HepG2 (cell line): ENCODE data around the gene PDE1C. TPM values are rescaled to one million over a fixed set of nuclear protein-coding genes. Genes with fewer than 3 reads are reported as not detected.
A peak's percentile ranks its signal among the peaks of the same experiment; 100 is the strongest.

Experiments
- ATAC-seq: fragments of 200-7000 bp; cut with Tn5 transposase; 3 replicates; pipeline ENCODE4 v1.9.1; 2020; ENCODE audit warnings: mild to moderate bottlenecking, moderate library complexity
- BruUV-seq: library from RNA; stranded (reverse); fragments of 400-500 nt; replicated peaks from 2 replicates; lab custom pipeline; 2021; lab: Mats Ljungman, UMichigan
- CTCF ChIA-PET: fragments of 300-600 bp; formaldehyde crosslinking; extraction: SDS; loops from one replicate; lab custom pipeline; 2021; ENCODE audit warnings: low total read pairs, inconsistent platforms, low intra/inter-chr PET ratio; lab: Yijun Ruan, JAX
- POLR2A ChIA-PET: fragments of 350-600 bp; sonication (Branson Sonifier 250); formaldehyde crosslinking; loops from one replicate; lab custom pipeline; 2020; ENCODE audit warnings: antibody characterized with exemption, inconsistent platforms; lab: Yijun Ruan, JAX
- DNase-seq: peaks from one replicate; pipeline ENCODE4 v3.0.0-alpha.2; 2015; ENCODE audit warnings: low spot score
- FAIRE-seq: peaks from 3 replicates; lab custom pipeline; 2011; peaks lifted over from hg19 to GRCh38; lab: Jason Lieb, UNC
- H2AFZ ChIP-seq: one replicate; pipeline ENCODE4 v1.6.1; 2011; ENCODE audit warnings: low read length, inconsistent platforms
- H3K27ac ChIP-seq: fragments of 300-600 bp; 3 replicates; pipeline ENCODE4 v1.8.0; 2011; ENCODE audit warnings: mixed run types, mild to moderate bottlenecking, mixed read lengths, low read length, inconsistent platforms; ENCODE audit not compliant: insufficient read depth; ENCODE audit errors: extremely low read length
- H3K27me3 ChIP-seq, 2 experiments: fragments of 200-600 bp in 1 of 2; 2 replicates in 1 of 2; 3 replicates in 1 of 2; pipeline versions ENCODE4 v1.6.0 to v1.8.0; 2011; ENCODE audit warnings: low read length in 2 of 2, mild to moderate bottlenecking in 2 of 2, moderate library complexity in 2 of 2, inconsistent platforms in 1 of 2; ENCODE audit not compliant: insufficient read depth in 2 of 2, control insufficient read depth in 1 of 2
- H3K36me3 ChIP-seq, 2 experiments: fragments of 200-600 bp in 1 of 2; replicated peaks in 1 of 2; 2 replicates in 1 of 2; 3 replicates in 1 of 2; pipeline versions ENCODE4 v1.5.1 to v1.8.0; 2011; ENCODE audit warnings: low read length in 2 of 2, inconsistent platforms in 1 of 2; ENCODE audit not compliant: insufficient read depth in 2 of 2, control insufficient read depth in 1 of 2
- H3K4me1 ChIP-seq: 2 replicates; pipeline ENCODE4 v1.5.1; 2012; ENCODE audit warnings: low read length, inconsistent platforms; ENCODE audit not compliant: insufficient read depth
- H3K4me2 ChIP-seq: 2 replicates; pipeline ENCODE4 v1.6.0; 2011; ENCODE audit warnings: low read depth, low read length, inconsistent platforms
- H3K4me3 ChIP-seq, 3 experiments: fragments of 200-600 bp in 1 of 3; sonication (generic), shearing (Covaris generic) in 1 of 3; replicated peaks in 1 of 3; 2 replicates each; pipeline ENCODE4 v1.5.1; 2011 to 2016; ENCODE audit warnings: low read length in 3 of 3, inconsistent platforms in 2 of 3, low read depth in 2 of 3, mild to moderate bottlenecking in 2 of 3, control low read depth in 1 of 3, mixed read lengths in 1 of 3; ENCODE audit not compliant: insufficient read depth in 1 of 3
- H3K79me2 ChIP-seq: one replicate; pipeline ENCODE4 v1.6.1; 2011; ENCODE audit warnings: low read length, inconsistent platforms; ENCODE audit not compliant: insufficient read depth
- H3K9ac ChIP-seq: 2 replicates; pipeline ENCODE4 v1.6.0; 2011; ENCODE audit warnings: mild to moderate bottlenecking, low read depth, low read length, inconsistent platforms; ENCODE audit not compliant: insufficient read depth
- H3K9me3 ChIP-seq: 2 replicates; pipeline ENCODE4 v1.5.1; 2012; ENCODE audit warnings: mild to moderate bottlenecking, low read length
- H4K20me1 ChIP-seq: 2 replicates; pipeline ENCODE4 v1.6.0; 2011; ENCODE audit warnings: inconsistent platforms, mild to moderate bottlenecking, low read length, moderate library complexity; ENCODE audit not compliant: insufficient read depth
- CEBPB ChIP-seq: IDR thresholded peaks from 2 replicates; pipeline ENCODE4 v1.6.1; 2011; ENCODE audit warnings: low read depth, low read length, improper control_type of control experiment, borderline replicate concordance
- MEIS1 ChIP-seq: sonication (generic); formaldehyde crosslinking; IDR thresholded peaks from 2 replicates; pipeline ENCODE4 v1.9.0; 2021; ENCODE audit warnings: mild to moderate bottlenecking, missing genetic modification reagents, moderate library complexity, borderline replicate concordance
- MZF1 ChIP-seq: sonication (generic); formaldehyde crosslinking; IDR thresholded peaks from 2 replicates; pipeline ENCODE4 v1.8.1; 2023; ENCODE audit warnings: mild to moderate bottlenecking, missing genetic modification reagents, borderline replicate concordance
- NAIF1 ChIP-seq: sonication (generic); formaldehyde crosslinking; IDR thresholded peaks from 2 replicates; pipeline ENCODE4 v1.5.0; 2020; ENCODE audit warnings: mild to moderate bottlenecking, missing genetic modification reagents, borderline replicate concordance
- NR1H2 ChIP-seq: sonication (generic); formaldehyde crosslinking; IDR thresholded peaks from 2 replicates; pipeline ENCODE4 v1.8.1; 2022; ENCODE audit warnings: low read depth, missing genetic modification reagents, borderline replicate concordance
- PHF8 ChIP-seq: sonication (generic); formaldehyde crosslinking; IDR thresholded peaks from 2 replicates; pipeline ENCODE4 v1.5.0; 2020; ENCODE audit warnings: missing genetic modification reagents
- SIN3A ChIP-seq: IDR thresholded peaks from 2 replicates; pipeline ENCODE4 v1.6.1; 2011; ENCODE audit warnings: low read depth, mild to moderate bottlenecking, control low read depth, low read length, borderline replicate concordance
- SPEN ChIP-seq: sonication (generic); formaldehyde crosslinking; IDR thresholded peaks from 2 replicates; pipeline ENCODE4 v1.5.1; 2020; ENCODE audit warnings: low read depth, mild to moderate bottlenecking, missing genetic modification reagents
- TBX3 ChIP-seq: fragments of 450-650 bp; IDR thresholded peaks from 2 replicates; pipeline ENCODE4 v1.6.1; 2017; ENCODE audit warnings: antibody characterized with exemption, mild to moderate bottlenecking, inconsistent platforms, borderline replicate concordance
- ZNF207 ChIP-seq: fragments of 450-650 bp; IDR thresholded peaks from 2 replicates; pipeline ENCODE4 v1.6.1; 2016; ENCODE audit warnings: antibody characterized with exemption, borderline replicate concordance
- ZNF260 ChIP-seq: sonication (generic); formaldehyde crosslinking; IDR thresholded peaks from 2 replicates; pipeline ENCODE4 v1.4.0; 2020; ENCODE audit warnings: missing genetic modification reagents, low read depth, mild to moderate bottlenecking, borderline replicate concordance
- ZNF329 ChIP-seq: sonication (generic); formaldehyde crosslinking; IDR thresholded peaks from 2 replicates; pipeline ENCODE4 v1.9.0; 2021; ENCODE audit warnings: low read depth, mild to moderate bottlenecking, missing genetic modification reagents
- ZNF615 ChIP-seq: sonication (generic); formaldehyde crosslinking; IDR thresholded peaks from 2 replicates; pipeline ENCODE4 v1.5.0; 2020; ENCODE audit warnings: mild to moderate bottlenecking, missing genetic modification reagents, borderline replicate concordance
- WGBS: methylation state at CpG from one replicate; pipeline ENCODE4 v1.1.6; 2017; ENCODE audit warnings: low lambda C conversion rate; 5-methylcytosine and 5-hydroxymethylcytosine counted together
- in situ Hi-C: cut with HindIII; loops from 2 replicates; pipeline ENCODE4 v1.10.0; 2017; ENCODE audit warnings: low pct_unique_long_range_greater_than_20kb; ENCODE audit not compliant: extremely low pct_ligation_motif_present
- intact Hi-C: fragments of 100-400 bp; cut with micrococcal nuclease; formaldehyde crosslinking; loops from one replicate; pipeline ENCODE4 v1.10.0; 2022; ENCODE audit not compliant: unreplicated experiment
- polyA plus RNA-seq, 8 experiments: library from polyadenylated mRNA; depleted of rRNA in 3 of 8; stranded (reverse) in 7 of 8; unstranded in 1 of 8; fragments of >200 nt; fragmentation: Illumina TruSeq in 4 of 8; extraction: Trizol in 4 of 8; gene quantifications; 2 replicates each; pipeline versions ENCODE4 v1.2.1 to v1.2.3, GENCODE V29; 2011 to 2016; ENCODE audit warnings: low read depth in 4 of 8, missing spikeins in 1 of 8, mixed read lengths in 1 of 8; ENCODE audit not compliant: insufficient read depth in 1 of 8
- total RNA-seq, 5 experiments: library from RNA; depleted of rRNA; stranded (reverse); fragments of >200 nt; fragmentation: Illumina TruSeq; extraction: Trizol; gene quantifications; 2 replicates each; pipeline ENCODE4 v1.2.3, GENCODE V29; 2016; ENCODE audit warnings: low read depth in 1 of 5
- TF ChIP-seq, protein P1 (sequence below): sonication (generic); formaldehyde crosslinking; IDR thresholded peaks from 2 replicates; pipeline ENCODE4 v1.5.1; 2020; ENCODE audit warnings: missing genetic modification reagents, mild to moderate bottlenecking, borderline replicate concordance

PDE1C gene
- total and polyA plus RNA-seq, 2 of the 13 experiments (the other 11 are each of a cell fraction or from before 2014, with no cell fraction given), result not detected

DNA sequence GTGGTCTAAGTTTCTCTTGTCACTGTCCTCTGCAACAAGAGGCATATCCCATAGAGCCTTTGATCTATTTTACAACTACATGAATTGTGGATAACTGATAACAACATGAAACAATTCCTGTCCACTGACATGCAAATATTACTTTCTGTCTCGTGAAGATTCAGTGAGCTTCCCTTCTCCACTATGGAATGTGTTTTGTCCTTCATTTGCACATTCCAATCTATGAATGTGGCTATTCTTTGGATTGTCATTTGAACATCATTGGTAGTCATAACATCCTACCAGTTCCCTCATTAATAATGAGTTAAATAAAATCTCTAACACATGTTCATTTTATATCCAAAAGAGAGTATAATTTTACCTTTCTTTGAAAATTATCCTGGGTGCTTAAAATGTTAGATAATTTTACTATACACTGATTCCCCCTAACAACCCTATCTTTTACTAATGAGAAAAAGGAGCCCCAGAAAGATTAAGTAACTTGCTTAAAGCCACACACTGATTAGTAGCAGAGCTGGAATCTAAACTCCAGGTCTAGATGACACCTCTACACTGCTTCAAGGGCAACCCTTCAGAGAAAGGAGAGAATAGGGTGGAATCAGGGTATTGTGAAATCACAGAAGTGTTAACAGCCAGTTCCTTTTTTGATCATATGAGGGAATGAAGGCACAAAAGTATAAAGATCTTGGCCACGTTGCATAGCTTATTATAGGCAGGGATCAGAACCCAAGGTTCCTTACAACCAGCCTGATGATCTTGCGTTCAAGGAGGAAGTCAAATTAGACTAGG lies 39.1 kb downstream of the PDE1C start:
- CTCF ChIA-PET, result no interaction called here
- H2AFZ ChIP-seq, result no peak overlapping the region
- DNase-seq (no peak), FAIRE-seq (no peak), ATAC-seq (no peak)
- BruUV-seq, result no TSS peak
- H3K9me3 ChIP-seq, result no peaks in the 10 kb centered on the region
- H3K9ac ChIP-seq, result no peak overlapping the region
- WGBS, result 7% methylated on average over 3 of the region's 3 CpGs
- H3K27ac ChIP-seq, result no peak overlapping the region
- POLR2A ChIA-PET, result no interaction called here
- no peaks in the 10 kb centered on the region for H3K27me3 ChIP-seq
- intact Hi-C loops (no loop called here), in situ Hi-C loops (no loop called here)
- H4K20me1 ChIP-seq, result no peaks in the 10 kb centered on the region
- peak; percentile 51; the same call in 1 of the 2 replicates for TF ChIP-seq CEBPB
- TF ChIP-seq NAIF1 (CRISPR knock-in tag), result no peak
- no peaks in the 10 kb centered on the region for H3K36me3 ChIP-seq
- no peaks in the 10 kb centered on the region for H3K4me1 ChIP-seq
- H3K4me2 ChIP-seq, result no peak overlapping the region
- no peaks in the 10 kb centered on the region for H3K79me2 ChIP-seq
- no peak overlapping the region for H3K4me3 ChIP-seq

- WGBS, result 36% methylated on average over 5 of the region's 5 CpGs
- ATAC-seq (no peak), DNase-seq (no peak), FAIRE-seq (no peak)
- Histone ChIP-seq H3K36me3 (no peaks in the 10 kb centered on the region), H3K79me2 (no peaks in the 10 kb centered on the region), H3K4me2 (no peak overlapping the region), H2AFZ (no peak overlapping the region), H3K27me3 (no peaks in the 10 kb centered on the region), H3K9me3 (no peaks in the 10 kb centered on the region), H4K20me1 (no peaks in the 10 kb centered on the region), H3K4me3 (no peak overlapping the region), H3K9ac (no peak overlapping the region), H3K27ac (no peak overlapping the region), H3K4me1 (no peaks in the 10 kb centered on the region)
- intact Hi-C loops (no loop called here), in situ Hi-C loops (no loop called here)
- no TSS peak for BruUV-seq
- ChIA-PET CTCF (no interaction called here), POLR2A (no interaction called here)
- TF ChIP-seq SPEN (CRISPR knock-in tag) (no peak), TBX3 (no peak), MEIS1 (no peak), ZNF615 (CRISPR knock-in tag) (no peak), SIN3A (no peak), ZNF207 (no peak), ZNF329 (CRISPR knock-in tag) (no peak), MZF1 (CRISPR knock-in tag) (no peak), NR1H2 (CRISPR knock-in tag) (no peak), PHF8 (no peak), ZNF260 (CRISPR knock-in tag) (no peak)
- TF ChIP-seq, protein P1, sequence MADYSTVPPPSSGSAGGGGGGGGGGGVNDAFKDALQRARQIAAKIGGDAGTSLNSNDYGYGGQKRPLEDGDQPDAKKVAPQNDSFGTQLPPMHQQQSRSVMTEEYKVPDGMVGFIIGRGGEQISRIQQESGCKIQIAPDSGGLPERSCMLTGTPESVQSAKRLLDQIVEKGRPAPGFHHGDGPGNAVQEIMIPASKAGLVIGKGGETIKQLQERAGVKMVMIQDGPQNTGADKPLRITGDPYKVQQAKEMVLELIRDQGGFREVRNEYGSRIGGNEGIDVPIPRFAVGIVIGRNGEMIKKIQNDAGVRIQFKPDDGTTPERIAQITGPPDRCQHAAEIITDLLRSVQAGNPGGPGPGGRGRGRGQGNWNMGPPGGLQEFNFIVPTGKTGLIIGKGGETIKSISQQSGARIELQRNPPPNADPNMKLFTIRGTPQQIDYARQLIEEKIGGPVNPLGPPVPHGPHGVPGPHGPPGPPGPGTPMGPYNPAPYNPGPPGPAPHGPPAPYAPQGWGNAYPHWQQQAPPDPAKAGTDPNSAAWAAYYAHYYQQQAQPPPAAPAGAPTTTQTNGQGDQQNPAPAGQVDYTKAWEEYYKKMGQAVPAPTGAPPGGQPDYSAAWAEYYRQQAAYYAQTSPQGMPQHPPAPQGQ (CRISPR knock-in tag), result no peak
Observed at GRCh38 chr7:32026083-32026425, 44.2 kb downstream of the PDE1C start.
